Right lobe of liver (tissue), 4 donors: ENCODE results near the gene KTN1.

ENCODE experiments used
- CTCF ChIP-seq, 4 donors: fragments of 200-600 bp in 3 of 4; fragments of 450-650 bp in 1 of 4; IDR thresholded peaks; one replicate each; pipeline versions ENCODE4 v1.5.1 to v1.8.0; 2016 to 2022; ENCODE audit warnings: antibody characterized with exemption in 4 of 4, mild to moderate bottlenecking in 2 of 4
- POLR2A ChIP-seq: fragments of 450-650 bp; IDR thresholded peaks from one replicate; pipeline ENCODE4 v1.6.1; 2017; ENCODE audit warnings: antibody characterized with exemption, mild to moderate bottlenecking
- donor health status: DM: no; HTN: no; CAD: no.
- donor health status: DM: no; HTN: no; CAD: no.
- donor health status: DM: no; HTN: yes; CAD: no.

DNA sequence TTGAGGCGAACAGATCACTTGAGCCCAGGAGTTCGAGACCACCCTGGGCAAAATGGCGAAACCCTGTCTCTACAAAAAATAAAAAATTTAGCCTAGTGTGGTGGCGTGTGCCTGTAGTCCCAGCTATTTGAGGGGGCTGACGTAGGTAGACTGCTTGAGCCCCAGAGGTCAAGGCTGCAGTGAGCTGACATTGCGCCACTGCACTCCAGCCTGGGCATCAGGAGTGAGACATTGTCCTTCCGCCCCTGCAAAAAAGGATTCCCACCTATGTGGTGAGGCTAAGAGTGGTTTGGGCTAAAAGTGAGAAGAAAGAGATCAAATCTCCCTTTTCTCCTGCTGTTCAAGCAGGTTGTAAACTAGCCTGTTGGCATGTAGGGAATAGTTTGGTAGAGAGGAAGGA, 5.0 kb upstream of the KTN1 start:
- no peak for TF ChIP-seq CTCF (IDR thresholded peaks at IDR 0.05)
- TF ChIP-seq POLR2A, result no peak
